HepG2 (cell line): Measurements from ENCODE around the gene CPEB4. TPM values are rescaled to one million over a fixed set of nuclear protein-coding genes. Genes with fewer than 3 reads are reported as not detected.

Source experiments
- ATF4 ChIP-seq, 2 experiments: fragments of 450-650 bp in 1 of 2; sonication (generic) in 1 of 2; formaldehyde crosslinking; IDR thresholded peaks; 2 replicates each; pipeline versions ENCODE4 v1.5.0 to v1.8.0; 2020 to 2022; ENCODE audit warnings: mild to moderate bottlenecking in 1 of 2, missing genetic modification reagents in 1 of 2
- DBP ChIP-seq: sonication (generic); formaldehyde crosslinking; IDR thresholded peaks from 2 replicates; pipeline ENCODE4 v1.4.0; 2020; ENCODE audit warnings: missing genetic modification reagents; ENCODE audit errors: not compliant biosample characterization
- ELF3 ChIP-seq: IDR thresholded peaks from 2 replicates; pipeline ENCODE4 v1.6.1; 2016; ENCODE audit warnings: missing genetic modification reagents, missing compliant biosample characterization
- FOXJ3 ChIP-seq: sonication (generic); formaldehyde crosslinking; IDR thresholded peaks from 2 replicates; pipeline ENCODE4 v1.4.0; 2020; ENCODE audit warnings: missing genetic modification reagents, mild to moderate bottlenecking, borderline replicate concordance
- HDAC1 ChIP-seq: sonication (generic); formaldehyde crosslinking; IDR thresholded peaks from 2 replicates; pipeline ENCODE4 v1.5.1; 2020; ENCODE audit warnings: mild to moderate bottlenecking, missing genetic modification reagents
- IRF1 ChIP-seq: sonication (generic); formaldehyde crosslinking; IDR thresholded peaks from 2 replicates; pipeline ENCODE4 v1.4.0; 2020; ENCODE audit warnings: low read depth, mild to moderate bottlenecking, missing genetic modification reagents
- LBX2 ChIP-seq: sonication (generic); formaldehyde crosslinking; IDR thresholded peaks from 2 replicates; pipeline ENCODE4 v1.5.0; 2020; ENCODE audit warnings: missing genetic modification reagents, mild to moderate bottlenecking, borderline replicate concordance
- NONO ChIP-seq, 2 experiments: fragments of 450-650 bp in 1 of 2; sonication (generic) in 1 of 2; formaldehyde crosslinking in 1 of 2; IDR thresholded peaks in 1 of 2; conservative IDR thresholded peaks in 1 of 2; 2 replicates each; pipeline versions ENCODE4 v1.6.1 to v1.8.0; 2017 to 2022; ENCODE audit warnings: mild to moderate bottlenecking in 1 of 2, missing genetic modification reagents in 1 of 2, moderate library complexity in 1 of 2
- NR2F6 ChIP-seq, 2 experiments: IDR thresholded peaks; 2 replicates each; pipeline ENCODE4 v1.6.1; 2016; ENCODE audit warnings: antibody characterized with exemption in 1 of 2, mild to moderate bottlenecking in 1 of 2
- ONECUT2 ChIP-seq: sonication (generic); formaldehyde crosslinking; IDR thresholded peaks from 2 replicates; pipeline ENCODE4 v1.4.0; 2020; ENCODE audit warnings: missing genetic modification reagents
- PHF21A ChIP-seq: sonication (generic); formaldehyde crosslinking; IDR thresholded peaks from 2 replicates; pipeline ENCODE4 v1.5.0; 2020; ENCODE audit warnings: mild to moderate bottlenecking, missing genetic modification reagents
- PRDM4 ChIP-seq: sonication (generic); formaldehyde crosslinking; IDR thresholded peaks from 2 replicates; pipeline ENCODE4 v1.9.0; 2021; ENCODE audit warnings: missing genetic modification reagents, borderline replicate concordance
- REPIN1 ChIP-seq: sonication (generic); formaldehyde crosslinking; IDR thresholded peaks from 2 replicates; pipeline ENCODE4 v1.8.0; 2022; ENCODE audit warnings: missing genetic modification reagents, low read depth, mild to moderate bottlenecking, borderline replicate concordance
- SPEN ChIP-seq: sonication (generic); formaldehyde crosslinking; IDR thresholded peaks from 2 replicates; pipeline ENCODE4 v1.5.1; 2020; ENCODE audit warnings: low read depth, mild to moderate bottlenecking, missing genetic modification reagents
- TAF15 ChIP-seq: fragments of 200-400 bp; formaldehyde crosslinking; IDR thresholded peaks from one replicate; pipeline ENCODE4 v1.6.1; 2018; ENCODE audit warnings: mild to moderate bottlenecking, low read depth, low read length; ENCODE audit not compliant: poor library complexity, severe bottlenecking
- U2AF1 ChIP-seq: fragments of 200-400 bp; formaldehyde crosslinking; optimal IDR thresholded peaks from 2 replicates; pipeline ENCODE3; 2017; ENCODE audit warnings: mild to moderate bottlenecking, low read depth, low read length
- ZC3H13 ChIP-seq: sonication (generic); formaldehyde crosslinking; IDR thresholded peaks from 2 replicates; pipeline ENCODE4 v1.8.1; 2023; ENCODE audit warnings: mild to moderate bottlenecking, missing genetic modification reagents, moderate library complexity
- ZFAT ChIP-seq: sonication (generic); formaldehyde crosslinking; conservative IDR thresholded peaks from 2 replicates; pipeline ENCODE4 v1.8.1; 2023; ENCODE audit warnings: missing genetic modification reagents, inconsistent platforms
- ZNF263 ChIP-seq: sonication (generic); formaldehyde crosslinking; IDR thresholded peaks from 2 replicates; pipeline ENCODE4 v1.4.0; 2020; ENCODE audit warnings: missing genetic modification reagents
- ZNF512B ChIP-seq: sonication (generic); formaldehyde crosslinking; IDR thresholded peaks from 2 replicates; pipeline ENCODE4 v1.5.1; 2020; ENCODE audit warnings: missing genetic modification reagents, mild to moderate bottlenecking, borderline replicate concordance
- ZNF782 ChIP-seq: sonication (generic); formaldehyde crosslinking; IDR thresholded peaks from 2 replicates; pipeline ENCODE4 v1.4.0; 2020; ENCODE audit warnings: missing genetic modification reagents, mild to moderate bottlenecking, borderline replicate concordance
- polyA plus RNA-seq, 8 experiments: library from polyadenylated mRNA; depleted of rRNA in 3 of 8; stranded (reverse) in 7 of 8; unstranded in 1 of 8; fragments of >200 nt; fragmentation: Illumina TruSeq in 4 of 8; extraction: Trizol in 4 of 8; gene quantifications; 2 replicates each; pipeline versions ENCODE4 v1.2.1 to v1.2.3, GENCODE V29; 2011 to 2016; ENCODE audit warnings: low read depth in 4 of 8, missing spikeins in 1 of 8, mixed read lengths in 1 of 8; ENCODE audit not compliant: insufficient read depth in 1 of 8
- total RNA-seq, 5 experiments: library from RNA; depleted of rRNA; stranded (reverse); fragments of >200 nt; fragmentation: Illumina TruSeq; extraction: Trizol; gene quantifications; 2 replicates each; pipeline ENCODE4 v1.2.3, GENCODE V29; 2016; ENCODE audit warnings: low read depth in 1 of 5

The CPEB4 gene
- total and polyA plus RNA-seq, 2 of the 13 experiments (the other 11 are each of a cell fraction or from before 2014, with no cell fraction given), result 7.7 to 26.7 TPM

- TF ChIP-seq NONO (IDR thresholded peaks at IDR 0.05), result no peak
- TF ChIP-seq NONO (CRISPR knock-in tag; conservative IDR thresholded peaks at IDR 0.05), result 0 out of 2 replicates have a peak, but pooled peaks have one; percentile 28
- TF ChIP-seq ZC3H13, result no peak
- no peak for TF ChIP-seq LBX2 (CRISPR knock-in tag)
- TF ChIP-seq REPIN1 (CRISPR knock-in tag), result no peak
- TF ChIP-seq ZFAT (CRISPR knock-in tag), result no peak
- TF ChIP-seq SPEN, result no peak
- no peak for TF ChIP-seq ZNF512B (CRISPR knock-in tag)
- TF ChIP-seq HDAC1 (CRISPR knock-in tag), result peak; percentile 67
- no peak for TF ChIP-seq TAF15
- no peak for TF ChIP-seq ATF4 (CRISPR knock-in tag; IDR thresholded peaks at IDR 0.05)
- TF ChIP-seq PHF21A (CRISPR knock-in tag), result no peak
- no peak for TF ChIP-seq U2AF1
- no peak for TF ChIP-seq IRF1
- no peak for TF ChIP-seq PRDM4 (CRISPR knock-in tag)
- no peak for TF ChIP-seq ZNF782 (CRISPR knock-in tag)
- TF ChIP-seq DBP (CRISPR knock-in tag), result no peak
- TF ChIP-seq ONECUT2 (CRISPR knock-in tag), result 0 out of 2 replicates have a peak, but pooled peaks have one; percentile 33
- TF ChIP-seq ELF3 (CRISPR knock-in tag), result no peak
- 0 out of 2 replicates have a peak, but pooled peaks have one; percentile 42 for TF ChIP-seq FOXJ3 (CRISPR knock-in tag)
- no peak for TF ChIP-seq ZNF263 (CRISPR knock-in tag)
- TF ChIP-seq NR2F6 (IDR thresholded peaks at IDR 0.05), result no peak
- no peak; the same call in 1 of the 2 replicates for TF ChIP-seq NR2F6 (CRISPR knock-in tag; IDR thresholded peaks at IDR 0.05)
These were observed 58.2 kb downstream of the CPEB4 start (continued) for GRCh38 chr5:173946323-173946722.
